Measurements from ENCODE around the gene TRERF1.
"Not testable (repeated sequence)": the region's sequence is repeated elsewhere in the genome, so short reads cannot be mapped to it uniquely, and the experiment has no call there.

TRERF1 gene

GRCh38 chr6:42450477-42451332 lies 1.0 kb downstream of the TRERF1 start:
- DNase-seq (ENCODE audit: low read depth, low spot score): no peak

DNA sequence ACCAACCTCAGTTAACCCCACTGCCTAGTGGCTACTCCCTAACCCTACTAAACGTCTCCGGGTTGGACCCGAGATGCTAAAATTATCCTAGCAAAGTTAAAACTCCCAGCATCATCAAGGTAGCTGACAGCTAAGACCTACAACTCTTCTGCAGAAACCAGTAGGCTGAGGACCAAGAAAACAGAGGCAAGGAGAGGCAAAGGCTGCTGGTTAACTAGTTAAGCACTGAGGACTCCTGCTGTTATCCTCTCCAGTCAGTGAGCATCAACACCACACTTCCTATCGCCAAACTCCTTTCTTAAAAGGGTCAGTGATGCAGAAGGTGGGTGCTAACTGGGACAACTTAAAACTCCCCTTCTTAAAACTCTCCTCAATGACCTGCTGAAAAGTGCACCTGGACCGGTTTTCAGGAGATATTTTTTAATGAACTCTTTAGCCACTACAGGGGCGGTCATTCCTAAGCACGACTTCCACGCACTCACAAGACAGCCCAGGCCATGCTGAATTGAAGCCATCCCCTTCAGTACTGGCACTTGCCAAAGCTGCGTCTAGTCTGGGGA lies 1.7 kb downstream of the TRERF1 start:
- no peak for DNase-seq (ENCODE audit: low read depth, low spot score)

DNA sequence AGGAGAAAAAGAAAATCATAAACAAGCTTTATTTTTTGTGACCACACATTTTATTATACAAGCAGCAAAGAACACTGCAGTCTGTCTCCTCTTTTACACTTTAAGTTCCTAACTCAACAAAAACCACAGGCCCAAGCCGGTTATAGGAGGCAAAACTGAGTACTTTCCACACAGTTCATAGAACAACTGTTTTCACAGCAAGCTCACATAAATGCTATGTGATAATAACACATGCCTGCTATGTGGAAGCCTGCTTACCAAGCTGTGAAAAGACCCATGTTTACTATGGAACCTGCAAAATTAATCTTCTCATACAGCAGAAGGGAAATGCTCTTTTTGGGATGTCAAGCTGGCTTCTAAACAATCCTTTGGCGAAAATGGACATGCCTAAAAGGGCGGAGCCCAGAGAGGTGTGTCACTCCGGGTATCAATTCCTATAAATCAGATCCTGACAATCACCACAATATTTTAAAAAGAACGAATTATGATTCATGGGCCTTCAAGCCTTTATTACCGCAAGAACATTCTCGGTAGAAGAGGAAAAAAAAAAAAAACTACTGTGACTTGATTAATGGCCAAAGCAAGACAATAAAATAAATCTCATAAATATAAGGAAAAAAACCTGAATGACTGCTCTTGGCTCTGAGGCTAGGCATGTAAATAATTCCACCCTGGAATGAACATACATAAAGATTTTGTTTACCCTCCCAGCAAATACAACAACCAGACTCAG lies 2.6 kb downstream of the TRERF1 start:
- DNase-seq (ENCODE audit: low read depth, low spot score): no peak

- DNase-seq (ENCODE audit: low read depth, low spot score): no peak
Observed at GRCh38 chr6:42448391-42448790, 3.3 kb downstream of the TRERF1 start.

GRCh38 chr6:42446996-42447395 lies 4.7 kb downstream of the TRERF1 start:
- DNase-seq (ENCODE audit: low read depth, low spot score): no peak

DNA sequence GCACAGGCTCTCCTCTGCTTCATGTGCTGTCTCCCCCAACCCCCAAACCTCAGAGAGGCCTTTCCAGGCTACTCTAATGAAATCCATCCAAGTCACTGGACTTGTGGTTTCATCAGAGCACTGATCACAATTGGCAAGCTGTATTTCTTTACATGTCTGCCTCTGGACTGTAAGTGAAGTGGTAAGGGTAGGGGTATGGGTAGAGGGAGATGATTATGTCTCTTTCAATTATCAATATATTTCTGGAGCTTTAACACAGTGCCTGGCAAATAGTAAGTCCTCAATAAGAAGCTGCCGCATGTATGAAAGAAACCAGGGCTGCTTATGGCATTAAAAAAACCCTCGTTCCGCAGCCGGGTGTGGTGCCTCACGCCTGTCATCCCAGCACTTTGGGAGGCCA lies 5.4 kb downstream of the TRERF1 start:
- no peak for DNase-seq (ENCODE audit: low read depth, low spot score)

DNA sequence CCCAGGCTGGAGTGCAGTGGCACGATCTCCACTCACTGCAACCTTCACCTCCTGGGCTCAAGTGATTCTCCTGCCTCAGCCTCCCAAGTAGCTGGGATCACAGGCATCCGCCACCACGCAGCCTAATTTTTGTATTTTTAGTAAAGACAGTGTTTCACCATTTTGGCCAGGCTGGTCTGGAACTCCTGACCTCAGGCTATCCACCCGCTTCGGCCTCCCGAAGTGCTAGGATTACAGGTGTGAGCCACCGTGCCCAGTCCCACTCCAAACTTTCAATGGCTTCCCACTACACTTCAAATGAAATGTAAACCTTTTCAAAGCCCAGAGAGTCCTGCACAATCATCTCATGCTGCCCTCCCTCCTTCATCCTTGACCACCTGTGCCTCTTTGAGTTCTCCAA lies 5.8 kb downstream of the TRERF1 start:
- not testable (repeated sequence) for DNase-seq (ENCODE audit: low read depth, low spot score)

DNA sequence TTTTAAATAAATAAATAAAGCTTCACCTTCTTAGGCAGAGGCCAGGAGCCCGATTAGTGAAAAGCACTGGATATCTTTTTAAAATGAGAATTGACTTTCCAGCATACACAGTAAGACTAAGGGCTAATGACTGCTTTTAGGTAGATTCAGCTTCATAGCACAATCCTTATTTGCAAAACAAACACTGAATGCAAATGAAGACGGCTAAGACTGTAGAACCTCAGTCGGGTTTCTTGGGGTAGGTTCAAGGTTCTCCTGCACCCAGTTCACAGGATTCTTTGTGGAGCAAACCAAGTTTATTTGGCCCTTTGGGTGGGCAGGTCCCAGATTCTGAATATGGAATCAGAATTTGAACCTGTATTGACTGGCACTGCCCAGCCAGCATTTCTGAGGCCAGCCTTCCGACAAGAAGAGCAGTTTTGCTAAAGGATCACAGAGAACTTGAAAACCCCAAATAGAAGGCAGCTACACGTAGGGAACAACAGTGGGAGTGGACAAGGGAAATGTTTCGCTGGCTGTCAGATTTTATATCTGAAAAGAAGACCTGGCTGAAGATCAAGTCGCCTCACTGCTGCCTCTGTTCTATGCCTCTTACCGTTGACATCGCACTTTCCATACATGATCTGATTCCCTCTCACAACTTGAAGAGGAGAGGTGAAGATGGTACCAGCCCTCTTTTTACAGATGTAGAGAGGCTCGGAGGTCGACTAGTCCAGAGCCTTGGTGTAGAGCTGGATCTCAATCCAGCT lies 8.2 kb downstream of the TRERF1 start:
- no peak for DNase-seq (ENCODE audit: low read depth, low spot score)

GRCh38 chr6:42441697-42442081 lies 10.0 kb downstream of the TRERF1 start:
- DNase-seq (ENCODE audit: low read depth, low spot score): no peak

- no peak for DNase-seq (ENCODE audit: low read depth, low spot score)
Observed at GRCh38 chr6:42440778-42441696, 10.7 kb downstream of the TRERF1 start.

DNA sequence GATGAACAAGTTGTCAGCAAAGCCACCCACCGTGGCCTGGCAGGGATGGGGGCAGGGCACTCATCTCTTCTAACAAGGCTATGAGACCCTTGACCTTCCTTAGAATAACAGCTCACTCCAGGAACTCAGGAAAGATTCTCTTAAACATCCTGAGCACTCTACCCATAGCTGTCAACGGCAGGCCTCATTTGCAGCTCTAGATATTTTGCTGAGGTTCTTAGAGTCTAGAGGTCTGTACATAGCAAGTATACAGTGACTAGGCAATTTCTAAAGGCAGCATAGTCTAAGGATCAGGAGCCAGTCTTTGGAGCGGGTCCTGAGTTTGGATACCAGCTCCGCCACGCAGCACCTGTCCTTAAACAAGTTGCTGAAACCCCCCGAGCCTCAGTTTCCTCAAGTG lies 11.7 kb downstream of the TRERF1 start:
- DNase-seq (ENCODE audit: low read depth, low spot score): no peak

DNA sequence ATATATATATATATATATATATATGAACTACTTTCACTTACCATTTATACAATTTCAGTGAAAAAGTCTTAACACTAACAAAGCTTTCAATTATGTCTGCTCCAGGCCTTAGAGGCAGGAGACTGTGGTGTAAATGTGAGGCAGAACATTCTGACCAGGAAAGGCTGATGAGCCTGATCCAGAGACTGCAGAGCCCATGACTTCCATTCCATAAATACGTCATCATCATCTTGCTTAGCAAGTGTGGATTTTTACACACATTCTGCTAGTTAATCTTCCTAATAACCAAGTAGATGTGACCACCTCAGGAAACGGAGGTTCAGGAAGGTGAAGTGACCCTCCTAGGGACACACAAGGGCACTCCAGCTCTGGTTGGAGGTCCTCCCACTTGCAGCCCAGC lies 14.9 kb downstream of the TRERF1 start:
- no peak for DNase-seq (ENCODE audit: low read depth, low spot score)

DNA sequence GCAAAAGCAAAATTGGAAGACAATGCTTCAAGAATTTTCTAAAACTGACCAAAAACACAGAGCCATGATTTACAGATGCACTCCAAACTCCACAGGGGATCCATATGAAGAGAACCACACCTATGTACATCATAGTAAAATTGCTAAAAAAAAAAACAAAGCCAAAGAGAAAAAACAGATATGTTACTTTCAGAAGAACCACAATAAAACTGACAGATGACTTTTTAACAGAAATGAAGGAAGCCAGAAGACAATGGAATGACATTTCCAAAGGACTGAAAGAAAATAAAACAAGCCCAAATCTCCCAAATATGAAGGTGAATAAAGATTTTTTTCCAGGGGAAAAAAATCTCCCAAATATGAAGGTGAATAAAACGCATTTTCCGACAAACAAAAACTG lies 17.5 kb downstream of the TRERF1 start:
- DNase-seq (ENCODE audit: low read depth, low spot score): no peak

- DNase-seq (ENCODE audit: low read depth, low spot score): no peak
Observed at GRCh38 chr6:42433409-42433808, 18.3 kb downstream of the TRERF1 start.

- no peak for DNase-seq (ENCODE audit: low read depth, low spot score)
Observed at GRCh38 chr6:42431877-42432276, 19.8 kb downstream of the TRERF1 start.

DNA sequence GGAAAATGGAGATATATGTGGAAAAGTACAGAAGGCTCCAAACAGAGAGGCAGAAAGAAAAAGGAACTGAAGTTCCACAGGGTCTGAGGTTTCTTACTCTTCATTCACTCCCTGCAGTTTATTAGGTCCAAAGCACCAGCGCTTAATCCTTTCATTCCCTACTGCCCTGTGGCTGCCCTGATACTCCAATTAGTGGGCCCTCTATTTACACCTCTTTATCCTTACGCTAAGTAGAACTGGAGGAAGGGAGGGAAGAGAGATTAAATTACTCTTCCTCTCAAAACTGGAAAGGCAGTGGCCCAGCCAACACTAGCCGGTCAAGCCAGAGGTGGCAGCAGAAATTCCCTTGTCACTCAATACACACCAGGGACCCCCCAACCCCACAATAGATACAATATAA lies 20.4 kb downstream of the TRERF1 start:
- no peak for DNase-seq (ENCODE audit: low read depth, low spot score)

- DNase-seq (ENCODE audit: low read depth, low spot score): no peak
Observed at GRCh38 chr6:42429836-42430235, 21.9 kb downstream of the TRERF1 start.

GRCh38 chr6:42429042-42429585 lies 22.6 kb downstream of the TRERF1 start:
- no peak for DNase-seq (ENCODE audit: low read depth, low spot score)

DNA sequence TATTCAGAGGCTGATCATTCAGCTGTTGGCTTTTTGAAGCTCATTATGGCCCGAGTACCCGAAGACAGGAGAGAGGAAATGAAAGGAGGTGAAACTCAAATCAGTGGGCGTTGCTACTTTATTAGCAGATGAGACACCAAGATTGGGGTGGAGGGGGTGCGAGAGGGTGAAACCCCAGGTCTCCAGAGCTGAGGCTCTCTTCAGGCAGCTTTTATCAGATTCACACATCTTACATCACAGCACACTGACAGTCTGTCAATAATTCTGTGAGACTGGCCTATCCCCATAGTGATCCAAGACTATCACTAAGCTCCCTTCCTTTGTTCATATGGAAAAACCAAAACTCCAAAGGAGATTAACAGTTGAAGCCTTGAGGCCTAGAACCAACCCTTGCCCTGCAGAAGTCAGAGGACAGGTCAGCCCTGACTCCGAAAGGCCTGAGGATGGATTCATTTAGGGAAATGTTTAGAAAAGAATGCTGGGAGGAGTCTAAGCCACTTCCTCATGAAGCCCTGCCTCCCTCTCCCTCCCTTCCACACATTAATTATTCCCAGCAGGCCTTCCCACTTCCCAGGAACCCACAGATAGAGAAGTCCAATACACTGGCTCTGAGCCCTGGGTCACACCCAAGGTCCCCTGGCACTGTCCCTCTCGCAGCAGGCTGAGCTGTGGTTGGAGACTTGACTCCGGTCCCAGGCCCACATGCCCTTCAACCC lies 23.2 kb downstream of the TRERF1 start:
- no peak for DNase-seq (ENCODE audit: low read depth, low spot score)

DNA sequence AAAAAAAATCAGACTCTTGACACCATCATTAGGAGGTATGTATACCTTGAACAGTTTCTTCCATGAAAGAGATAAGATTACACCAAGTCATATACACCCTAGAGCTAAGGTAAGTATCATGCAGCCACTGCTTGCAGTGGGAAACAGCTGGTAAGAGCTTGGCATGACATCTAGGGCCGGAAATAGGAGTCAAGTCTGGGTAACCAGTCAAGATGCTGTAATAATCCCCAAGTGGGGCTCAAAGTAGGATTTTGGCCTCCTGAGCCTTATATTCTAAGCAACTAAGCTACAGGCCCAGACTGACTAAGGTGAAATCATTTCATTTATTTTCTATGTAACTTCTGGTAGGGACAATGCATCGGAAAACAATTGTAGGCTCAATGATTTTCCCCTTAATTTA lies 23.9 kb downstream of the TRERF1 start:
- DNase-seq (ENCODE audit: low read depth, low spot score): no peak

Measured in smooth muscle cell of the brain vasculature (primary cell).